ENCODE data around the gene TSHZ1.

TSHZ1 gene

GRCh38 chr18:75220551-75221355 lies 10.2 kb downstream of the TSHZ1 start:
- no peak for DNase-seq (ENCODE audit: low read depth in 2 of 2)

DNA sequence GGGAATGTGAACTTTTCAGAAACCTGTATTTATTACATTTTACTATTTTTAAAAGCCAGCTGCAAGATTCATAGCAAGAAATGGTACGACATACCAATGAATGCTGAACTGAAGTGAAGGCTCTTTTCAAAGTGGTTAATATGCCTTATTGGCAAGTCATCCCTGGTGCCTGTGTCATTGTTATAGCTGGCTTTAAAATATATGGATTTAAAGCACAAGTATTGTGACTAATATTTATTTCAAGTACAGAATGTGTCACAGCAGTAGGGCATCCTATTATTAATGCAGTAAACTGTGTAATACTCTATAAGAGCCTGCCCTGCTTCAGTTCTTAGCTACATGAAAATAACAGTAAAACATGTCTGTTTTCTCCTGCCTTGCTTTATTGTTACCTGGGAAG lies 10.8 kb downstream of the TSHZ1 start:
- DNase-seq (ENCODE audit: low read depth in 2 of 2): no peak

DNA sequence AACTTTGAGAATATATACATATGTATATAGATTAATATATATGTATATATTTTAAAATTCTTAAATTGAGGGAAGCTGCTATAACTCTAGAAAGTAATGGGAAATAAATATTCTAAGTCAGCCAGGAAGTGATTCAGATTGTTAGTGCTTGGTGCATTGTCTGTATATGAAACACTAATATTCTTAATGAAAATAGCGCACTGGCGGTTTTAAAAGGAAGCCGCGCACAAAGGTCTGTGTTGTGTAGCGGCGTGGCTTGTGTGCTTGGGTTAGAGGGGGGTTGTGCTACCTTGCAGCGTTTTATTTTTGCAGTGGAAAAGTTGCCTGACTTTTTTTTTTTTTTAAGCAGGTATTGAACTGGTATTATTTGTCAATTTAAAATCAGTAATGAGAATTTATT lies 11.3 kb downstream of the TSHZ1 start:
- no peak for DNase-seq (ENCODE audit: low read depth in 2 of 2)

- no peak for DNase-seq (ENCODE audit: low read depth in 2 of 2)
Observed at GRCh38 chr18:75222407-75222806, 11.8 kb downstream of the TSHZ1 start.

DNA sequence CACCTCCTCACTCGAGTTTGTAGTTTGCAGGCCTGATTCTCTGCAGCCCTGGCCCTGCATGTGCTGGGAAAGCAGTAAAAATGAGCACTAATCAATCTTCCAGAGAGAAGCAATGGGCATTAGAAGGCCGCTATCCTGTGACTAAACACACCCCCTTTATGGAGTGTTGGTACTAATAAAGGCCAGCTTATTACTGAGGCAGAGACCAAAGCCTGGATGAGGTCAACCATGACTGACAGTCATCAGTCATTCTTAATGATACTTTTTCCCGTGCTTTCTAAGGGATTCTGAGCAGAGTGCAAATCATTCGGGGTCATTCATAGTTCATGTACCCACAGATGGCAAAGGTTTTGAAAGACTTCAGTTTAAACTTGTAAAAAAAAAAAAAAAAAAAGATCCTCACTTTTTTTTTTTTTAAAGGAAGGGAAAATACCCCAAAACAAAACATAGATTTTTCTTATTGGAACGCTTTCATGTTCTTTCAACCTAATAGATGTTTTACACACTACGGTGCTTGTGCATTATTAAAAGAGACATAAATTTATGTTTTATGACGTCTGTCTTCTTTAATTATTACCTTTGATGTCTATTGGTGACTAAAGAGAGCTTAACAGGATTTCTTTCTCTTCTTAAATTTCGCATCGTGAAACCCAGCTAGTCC lies 13.2 kb downstream of the TSHZ1 start:
- DNase-seq (ENCODE audit: low read depth in 2 of 2): no peak

DNA sequence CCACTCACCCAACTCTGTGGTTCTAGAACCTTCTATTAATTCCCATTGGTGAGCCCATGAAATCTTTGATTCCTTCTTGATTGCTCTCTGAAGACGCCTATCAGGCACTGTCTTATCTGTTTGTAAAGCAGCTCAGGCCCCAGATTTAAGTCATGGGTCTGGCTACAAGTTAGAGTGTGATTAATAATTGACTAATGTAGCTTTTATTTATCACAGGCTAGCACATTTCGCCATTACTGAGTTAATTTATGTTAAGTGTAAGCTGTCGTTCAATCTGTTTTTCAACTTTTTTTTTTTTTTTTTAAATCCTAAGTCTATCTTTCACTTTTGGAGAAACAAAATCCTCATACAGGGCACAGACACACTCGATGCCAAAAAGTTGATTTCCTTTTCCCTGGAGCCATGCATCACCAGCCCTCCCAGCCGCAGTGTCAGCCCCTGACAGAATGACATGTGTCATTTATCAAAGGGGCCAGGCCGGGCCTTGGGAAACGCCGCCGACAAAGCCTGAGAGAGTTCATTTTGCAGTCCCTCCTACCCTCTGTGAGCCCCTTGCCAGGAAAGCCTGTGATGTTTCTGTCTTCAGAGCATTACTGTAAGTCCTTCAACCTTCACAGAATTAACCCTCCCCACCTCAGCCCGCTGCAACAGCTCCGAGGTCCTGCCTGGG lies 15.8 kb downstream of the TSHZ1 start:
- DNase-seq (ENCODE audit: low read depth in 2 of 2): no peak

DNA sequence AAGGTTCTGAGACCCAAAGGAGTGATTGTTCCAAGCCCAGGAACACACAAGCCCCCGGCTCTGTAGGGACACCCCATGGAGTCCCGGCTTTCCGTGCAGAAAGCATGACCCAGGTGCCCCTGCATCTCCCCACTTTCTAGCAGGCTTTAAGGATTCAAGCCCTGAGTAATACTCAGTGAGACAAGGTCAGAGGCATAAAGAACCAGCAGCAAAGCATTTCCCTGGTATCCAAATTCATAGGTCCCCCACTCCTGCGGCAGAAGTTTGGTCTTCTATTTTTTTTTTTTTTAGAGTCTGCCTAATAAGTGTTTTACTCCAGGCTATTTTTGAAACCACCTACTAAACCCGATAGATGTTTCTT lies 16.3 kb downstream of the TSHZ1 start:
- DNase-seq (ENCODE audit: low read depth in 2 of 2): no peak

GRCh38 chr18:75227535-75228296 lies 17.1 kb downstream of the TSHZ1 start:
- DNase-seq (ENCODE audit: low read depth in 2 of 2): no peak

DNA sequence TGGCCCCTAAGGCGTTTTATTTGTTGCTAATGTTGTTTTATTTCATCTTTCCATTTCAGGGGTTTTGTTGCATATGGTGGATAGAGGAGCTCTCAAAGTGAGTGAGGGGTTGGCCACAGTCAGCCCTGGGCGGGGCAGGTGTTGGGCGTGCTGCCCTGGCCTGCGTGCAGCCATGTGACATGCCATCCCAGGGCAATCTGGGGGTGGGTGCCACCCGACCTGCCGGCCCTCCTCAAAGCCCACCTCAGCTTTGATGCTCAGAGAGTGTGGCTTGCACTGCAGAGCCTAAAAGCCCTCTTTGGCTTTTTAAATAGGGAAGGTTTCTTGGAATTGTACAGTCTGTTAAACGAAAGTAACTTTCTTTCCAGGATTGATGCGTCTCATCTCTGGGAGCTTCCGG lies 18.4 kb downstream of the TSHZ1 start:
- DNase-seq (ENCODE audit: low read depth in 2 of 2): no peak

- no peak for DNase-seq (ENCODE audit: low read depth in 2 of 2)
Observed at GRCh38 chr18:75229437-75229836, 18.8 kb downstream of the TSHZ1 start.

- no peak for DNase-seq (ENCODE audit: low read depth in 2 of 2)
Observed at GRCh38 chr18:75230163-75231052, 19.8 kb downstream of the TSHZ1 start.

DNA sequence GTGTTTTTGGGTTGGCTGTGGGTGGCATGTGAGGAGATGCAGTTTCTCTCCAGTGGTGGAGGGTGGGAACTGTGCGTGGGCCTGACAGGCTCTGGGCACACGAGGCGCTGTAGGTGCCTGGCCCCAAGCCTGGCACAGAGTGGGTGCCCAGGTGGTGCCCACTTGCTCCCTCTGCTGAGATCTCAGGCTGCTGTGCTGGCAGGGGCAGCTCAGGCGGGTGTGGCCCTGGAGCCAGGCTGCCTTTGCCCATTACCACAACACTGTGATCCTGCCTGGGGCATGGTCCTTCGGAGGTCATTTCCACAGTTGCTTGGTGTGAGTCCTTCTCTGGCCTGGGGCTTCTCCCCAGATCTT lies 20.4 kb downstream of the TSHZ1 start:
- DNase-seq (ENCODE audit: low read depth in 2 of 2): no peak

DNA sequence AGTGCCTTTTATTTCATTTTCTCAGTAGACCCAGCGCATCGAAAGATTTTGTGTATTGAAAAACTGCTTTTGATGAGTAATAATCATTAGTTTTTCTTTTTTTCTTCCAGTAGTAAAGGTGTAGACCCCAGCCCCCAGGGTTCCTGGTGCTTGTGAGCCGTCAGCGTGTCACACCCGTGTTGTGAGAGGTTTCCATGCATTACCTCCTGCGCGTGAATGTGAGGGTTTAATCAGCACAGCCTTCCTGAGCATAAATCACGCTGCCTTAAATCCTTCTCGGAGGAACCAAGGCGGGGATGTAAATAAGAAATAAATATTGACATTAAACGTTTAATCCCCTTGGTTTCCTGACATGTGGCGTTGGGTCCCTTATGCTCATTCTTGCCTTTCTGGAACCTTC lies 24.3 kb downstream of the TSHZ1 start:
- DNase-seq (ENCODE audit: low read depth in 2 of 2): no peak

- DNase-seq (ENCODE audit: low read depth in 2 of 2): no peak
Observed at GRCh38 chr18:75235896-75236295, 25.3 kb downstream of the TSHZ1 start.

DNA sequence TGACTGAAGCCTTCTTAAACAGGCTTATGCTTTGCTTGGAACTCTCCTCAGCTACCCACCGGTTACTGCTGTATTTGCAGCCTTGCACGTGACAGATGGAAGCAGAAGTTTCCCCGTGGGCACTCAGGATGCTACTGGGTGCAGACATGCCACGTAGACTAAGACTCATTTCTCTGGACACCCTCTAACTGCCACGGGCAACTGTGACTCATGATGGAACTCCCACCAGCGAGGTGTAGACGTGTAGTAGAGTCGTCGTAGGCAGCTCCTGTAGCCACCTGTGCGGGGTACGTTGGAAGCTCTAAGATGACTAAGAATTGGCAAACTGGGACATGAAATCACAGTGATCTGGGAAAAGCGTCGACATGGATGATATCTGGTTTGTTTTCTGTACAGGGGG lies 27.5 kb downstream of the TSHZ1 start:
- DNase-seq (ENCODE audit: low read depth in 2 of 2): no peak

GRCh38 chr18:75238786-75239185 lies 28.2 kb downstream of the TSHZ1 start:
- DNase-seq (ENCODE audit: low read depth in 2 of 2): no peak

- DNase-seq (ENCODE audit: low read depth in 2 of 2): no peak
Observed at GRCh38 chr18:75240433-75240832, 29.8 kb downstream of the TSHZ1 start.

GRCh38 chr18:75241705-75242104 lies 31.1 kb downstream of the TSHZ1 start:
- no peak for DNase-seq (ENCODE audit: low read depth in 2 of 2)

- DNase-seq (ENCODE audit: low read depth in 2 of 2): no peak
Observed at GRCh38 chr18:75244351-75245313, 34.0 kb downstream of the TSHZ1 start.

Measured in stimulated activated CD8-positive, alpha-beta memory T cell treated with anti-CD3 and anti-CD28 coated beads, Interleukin-15, amount 100 ng/mL, for 48 hours (primary cell).